Activated naive CD4-positive, alpha-beta T cell treated with anti-CD3 and anti-CD28 coated beads, Interleukin-2, amount 50 U/mL, for 72 hours (primary cell): ENCODE results near the gene TEAD1. TPM values are rescaled to one million over a fixed set of nuclear protein-coding genes. Genes with fewer than 3 reads are reported as not detected.

ENCODE experiments used
- ATAC-seq, 2 donors: fragments of 150-1000 bp; cut with Tn5 transposase; 2 replicates each; pipeline ENCODE4 v1.10.0; 2021; ENCODE audit warnings: mild to moderate bottlenecking in 2 of 2, moderate library complexity in 2 of 2
- DNase-seq, 2 donors: peaks; one replicate each; pipeline ENCODE4 v3.0.0; 2021 to 2022; ENCODE audit warnings: low spot score in 2 of 2
- H3K27ac Mint-ChIP-seq, 2 donors: one replicate each; pipeline ENCODE4 v1.8.0; 2022; ENCODE audit warnings: mild to moderate bottlenecking in 2 of 2, mixed read lengths in 2 of 2
- H3K36me3 Mint-ChIP-seq, 2 donors: one replicate each; pipeline ENCODE4 v1.8.0; 2022; ENCODE audit warnings: mixed read lengths in 2 of 2
- H3K9me3 Mint-ChIP-seq, 2 donors: one replicate each; pipeline ENCODE4 v1.8.0; 2022; ENCODE audit warnings: mixed read lengths in 2 of 2
- total RNA-seq, 2 donors: library from RNA; stranded (reverse); gene quantifications; one replicate each; pipeline ENCODE4 v1.2.3, GENCODE V29; 2022

Gene TEAD1
- total RNA-seq, 2 donors from 2014 or later: 0.14 to 0.18 TPM

- H3K27ac Mint-ChIP-seq: no peak overlapping the region
- DNase-seq: no peak
- H3K36me3 Mint-ChIP-seq: no peaks in the 10 kb centered on the region
- H3K9me3 Mint-ChIP-seq: no peaks in the 10 kb centered on the region
- ATAC-seq: no peak
These were observed 98.1 kb downstream of the TEAD1 start for GRCh38 chr11:12772324-12772723.

GRCh38 chr11:12773591-12773990 is 99.4 kb downstream of the TEAD1 start:
- no peaks in the 10 kb centered on the region for H3K9me3 Mint-ChIP-seq
- DNase-seq (no peak), ATAC-seq (no peak)
- H3K27ac Mint-ChIP-seq: no peak overlapping the region
- H3K36me3 Mint-ChIP-seq: no peaks in the 10 kb centered on the region

- Mint-ChIP-seq H3K36me3 (no peaks in the 10 kb centered on the region), H3K27ac (no peak overlapping the region), H3K9me3 (no peaks in the 10 kb centered on the region)
- DNase-seq (no peak), ATAC-seq (no peak)
These were observed 101.7 kb downstream of the TEAD1 start for GRCh38 chr11:12775955-12776354.

- Mint-ChIP-seq H3K36me3 (no peaks in the 10 kb centered on the region), H3K27ac (no peak overlapping the region)
- no peak for ATAC-seq
These were observed 103.1 kb downstream of the TEAD1 start for GRCh38 chr11:12777208-12777874.

GRCh38 chr11:12778240-12778905 is 104.2 kb downstream of the TEAD1 start:
- H3K36me3 Mint-ChIP-seq: no peaks in the 10 kb centered on the region
- no peaks in the 10 kb centered on the region for H3K9me3 Mint-ChIP-seq

More at GRCh38 chr11:12777208-12777874, 103.1 kb downstream of the TEAD1 start:
- H3K9me3 Mint-ChIP-seq: no peaks in the 10 kb centered on the region
- DNase-seq: no peak

GRCh38 chr11:12783765-12784164 is 109.5 kb downstream of the TEAD1 start:
- ATAC-seq: no peak

More at GRCh38 chr11:12778240-12778905, 104.2 kb downstream of the TEAD1 start:
- no peak for ATAC-seq
- H3K27ac Mint-ChIP-seq: no peak overlapping the region
- no peak for DNase-seq

GRCh38 chr11:12784445-12784844 is 110.2 kb downstream of the TEAD1 start:
- ATAC-seq: no peak
- no peak for DNase-seq
- H3K27ac Mint-ChIP-seq: no peak overlapping the region
- H3K9me3 Mint-ChIP-seq: no peaks in the 10 kb centered on the region
- H3K36me3 Mint-ChIP-seq: no peaks in the 10 kb centered on the region

More at GRCh38 chr11:12783765-12784164, 109.5 kb downstream of the TEAD1 start:
- no peak overlapping the region for H3K27ac Mint-ChIP-seq
- no peaks in the 10 kb centered on the region for H3K36me3 Mint-ChIP-seq
- H3K9me3 Mint-ChIP-seq: no peaks in the 10 kb centered on the region
- no peak for DNase-seq

GRCh38 chr11:12784987-12785386 is 110.8 kb downstream of the TEAD1 start:
- ATAC-seq: no peak

GRCh38 chr11:12785901-12786300 is 111.7 kb downstream of the TEAD1 start:
- Mint-ChIP-seq H3K27ac (peak overlapping the region in 1 of 2 donors; percentile 20), H3K9me3 (no peaks in the 10 kb centered on the region), H3K36me3 (no peaks in the 10 kb centered on the region)
- ATAC-seq: no peak
- DNase-seq: no peak

More at GRCh38 chr11:12784987-12785386, 110.8 kb downstream of the TEAD1 start:
- H3K27ac Mint-ChIP-seq: no peak overlapping the region
- DNase-seq: no peak
- no peaks in the 10 kb centered on the region for H3K36me3 Mint-ChIP-seq
- H3K9me3 Mint-ChIP-seq: no peaks in the 10 kb centered on the region

- no peak for DNase-seq
- H3K27ac Mint-ChIP-seq: peak overlapping the region in 1 of 2 donors; percentile 20
- no peaks in the 10 kb centered on the region for H3K36me3 Mint-ChIP-seq
- H3K9me3 Mint-ChIP-seq: no peaks in the 10 kb centered on the region
- no peak for ATAC-seq
These were observed 112.2 kb downstream of the TEAD1 start for GRCh38 chr11:12786450-12786849.

- Mint-ChIP-seq H3K27ac (no peak overlapping the region), H3K9me3 (no peaks in the 10 kb centered on the region), H3K36me3 (no peaks in the 10 kb centered on the region)
- DNase-seq (no peak), ATAC-seq (no peak)
These were observed 112.7 kb downstream of the TEAD1 start for GRCh38 chr11:12786891-12787290.

- Mint-ChIP-seq H3K36me3 (no peaks in the 10 kb centered on the region), H3K27ac (no peak overlapping the region), H3K9me3 (no peaks in the 10 kb centered on the region)
- DNase-seq (no peak), ATAC-seq (no peak)
These were observed 113.6 kb downstream of the TEAD1 start for GRCh38 chr11:12787847-12788246.

GRCh38 chr11:12789054-12789453 is 114.8 kb downstream of the TEAD1 start:
- ATAC-seq: no peak
- H3K27ac Mint-ChIP-seq: no peak overlapping the region
- no peaks in the 10 kb centered on the region for H3K36me3 Mint-ChIP-seq
- H3K9me3 Mint-ChIP-seq: no peaks in the 10 kb centered on the region
- no peak for DNase-seq

GRCh38 chr11:12789596-12790215 is 115.5 kb downstream of the TEAD1 start:
- no peak overlapping the region for H3K27ac Mint-ChIP-seq
- DNase-seq (no peak), ATAC-seq (no peak)
- no peaks in the 10 kb centered on the region for H3K36me3 Mint-ChIP-seq
- H3K9me3 Mint-ChIP-seq: no peaks in the 10 kb centered on the region

- DNase-seq (no peak), ATAC-seq (no peak)
- Mint-ChIP-seq H3K9me3 (no peaks in the 10 kb centered on the region), H3K36me3 (no peaks in the 10 kb centered on the region), H3K27ac (no peak overlapping the region)
These were observed 116.8 kb downstream of the TEAD1 start for GRCh38 chr11:12790861-12791616.

GRCh38 chr11:12792018-12792417 is 117.8 kb downstream of the TEAD1 start:
- Mint-ChIP-seq H3K9me3 (no peaks in the 10 kb centered on the region), H3K36me3 (no peaks in the 10 kb centered on the region), H3K27ac (no peak overlapping the region)
- ATAC-seq (no peak), DNase-seq (no peak)

- no peak for DNase-seq
- ATAC-seq: no peak
- Mint-ChIP-seq H3K27ac (no peak overlapping the region), H3K36me3 (no peaks in the 10 kb centered on the region), H3K9me3 (no peaks in the 10 kb centered on the region)
These were observed 118.4 kb downstream of the TEAD1 start for GRCh38 chr11:12792590-12792989.
